ENCODE measurements around the gene TET2.

TET2 gene

GRCh38 chr4:105182211-105182610 is 35.5 kb downstream of the TET2 start:
- DNase-seq (ENCODE audit: low read depth in 2 of 2), result no peak

DNA sequence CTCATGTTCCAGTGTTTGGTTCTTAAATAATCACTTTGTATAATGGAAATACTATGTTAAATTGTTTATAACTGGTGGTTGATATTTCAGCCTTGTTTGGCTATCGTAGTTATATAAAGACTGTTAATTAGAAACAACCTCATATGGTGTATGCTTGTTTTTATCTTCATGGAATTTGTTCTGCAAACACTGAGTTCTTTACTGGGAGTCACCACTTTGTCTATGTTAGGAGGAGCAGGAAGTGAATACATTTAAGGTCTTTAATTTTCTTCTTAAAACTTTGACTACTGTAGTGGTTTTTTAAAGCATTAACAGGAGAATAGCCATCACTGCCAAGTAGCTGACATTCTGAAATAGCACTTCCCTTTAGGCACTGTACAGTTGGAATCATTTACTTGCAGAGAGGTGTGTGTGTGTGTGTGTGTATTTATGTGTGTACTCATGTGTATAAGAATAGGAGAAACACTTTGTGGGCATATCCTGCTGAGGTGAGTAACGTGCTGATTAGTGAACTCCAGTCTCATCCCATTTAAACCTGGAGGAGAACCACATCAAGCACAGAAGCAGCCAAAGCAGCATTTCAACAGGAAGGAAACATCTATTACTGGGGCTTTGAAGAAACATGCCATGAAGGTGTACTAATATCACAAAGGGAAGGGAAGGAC is 37.8 kb downstream of the TET2 start:
- no peak for DNase-seq (ENCODE audit: low read depth in 2 of 2)

GRCh38 chr4:105186701-105187161 is 40.1 kb downstream of the TET2 start:
- no peak for DNase-seq (ENCODE audit: low read depth in 2 of 2)

- DNase-seq (ENCODE audit: low read depth in 2 of 2), result no peak
These were observed 43.4 kb downstream of the TET2 start for GRCh38 chr4:105189855-105190650.

DNA sequence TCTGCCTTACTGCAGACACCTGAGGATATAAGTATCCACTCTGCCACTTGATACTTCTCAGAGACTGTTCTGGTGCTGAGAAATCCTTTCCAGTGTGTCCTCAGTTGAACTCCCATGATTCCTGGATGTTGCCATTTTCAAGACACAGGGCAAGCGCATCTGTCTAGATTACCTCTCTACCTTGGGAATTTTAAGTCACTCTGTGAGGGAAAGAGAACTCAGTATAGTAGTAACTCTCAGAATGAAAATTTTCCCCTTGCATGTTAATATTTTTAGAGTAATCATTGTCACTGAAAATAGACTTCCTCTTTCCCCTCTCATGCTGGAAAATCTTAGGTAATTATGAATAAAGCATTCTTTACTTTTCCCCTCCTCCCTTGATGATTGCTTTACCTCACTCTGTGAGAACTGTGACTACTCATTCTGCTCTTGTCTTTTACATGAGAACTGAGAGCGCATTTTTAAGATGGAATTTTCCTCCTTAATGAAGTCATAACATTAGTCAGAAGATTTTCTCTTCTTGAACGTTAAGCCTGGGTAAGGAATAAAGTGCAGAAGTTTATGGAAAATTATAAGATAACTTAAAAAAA is 45.0 kb downstream of the TET2 start:
- no peak for DNase-seq (ENCODE audit: low read depth in 2 of 2)

- no peak for DNase-seq (ENCODE audit: low read depth in 2 of 2)
These were observed 45.8 kb downstream of the TET2 start for GRCh38 chr4:105192474-105192873.

- no peak for DNase-seq (ENCODE audit: low read depth in 2 of 2)
These were observed 46.2 kb downstream of the TET2 start for GRCh38 chr4:105192910-105193309.

DNA sequence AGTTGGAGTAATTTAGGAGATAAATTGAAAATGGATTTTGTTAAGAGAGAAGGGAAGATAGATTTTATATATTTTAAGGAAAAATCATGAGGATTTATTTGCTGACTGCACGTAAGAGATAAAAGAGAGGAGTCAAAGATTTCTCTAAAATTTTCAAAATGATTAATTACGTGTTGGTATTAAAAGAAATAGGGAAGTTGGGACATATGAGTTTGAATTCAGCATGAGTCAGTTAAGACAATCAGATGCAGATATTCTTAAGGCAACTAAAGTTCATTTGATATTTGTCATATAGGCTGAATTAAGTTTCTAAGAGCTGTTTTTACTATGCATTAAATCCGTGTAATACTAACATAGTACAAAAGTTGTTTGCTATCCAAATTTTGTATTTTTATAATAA is 46.9 kb downstream of the TET2 start:
- DNase-seq (ENCODE audit: low read depth in 2 of 2), result no peak

GRCh38 chr4:105194328-105195231 is 47.9 kb downstream of the TET2 start:
- DNase-seq (ENCODE audit: low read depth in 2 of 2), result no peak

- DNase-seq (ENCODE audit: low read depth in 2 of 2), result no peak
These were observed 50.0 kb downstream of the TET2 start for GRCh38 chr4:105196523-105197145.

- DNase-seq (ENCODE audit: low read depth in 2 of 2), result no peak
These were observed 51.1 kb downstream of the TET2 start for GRCh38 chr4:105197777-105198176.

GRCh38 chr4:105198541-105198940 is 51.9 kb downstream of the TET2 start:
- no peak for DNase-seq (ENCODE audit: low read depth in 2 of 2)

- DNase-seq (ENCODE audit: low read depth in 2 of 2), result no peak
These were observed 59.5 kb downstream of the TET2 start for GRCh38 chr4:105206214-105206613.

DNA sequence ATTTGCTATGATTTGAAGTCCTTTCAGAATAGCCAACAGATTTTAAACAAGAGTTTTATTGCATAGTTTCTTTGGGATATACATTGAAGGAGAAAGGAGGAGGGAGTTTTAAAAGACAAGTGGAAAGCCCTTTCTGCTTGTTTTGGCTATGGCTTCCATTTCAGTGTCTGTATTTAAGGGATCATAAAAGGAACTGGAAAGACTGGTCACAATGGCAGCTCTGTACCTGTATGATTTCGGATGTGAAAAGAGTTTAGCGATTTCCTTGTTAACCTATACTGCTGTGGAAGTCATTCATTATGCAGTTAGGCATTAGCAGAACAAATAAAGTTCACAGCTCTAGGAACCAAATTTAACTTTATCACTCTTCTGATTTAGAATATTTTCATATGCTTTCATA is 60.7 kb downstream of the TET2 start:
- DNase-seq (ENCODE audit: low read depth in 2 of 2), result no peak

GRCh38 chr4:105208561-105208960 is 61.9 kb downstream of the TET2 start:
- DNase-seq (ENCODE audit: low read depth in 2 of 2), result no peak

GRCh38 chr4:105210916-105211315 is 64.2 kb downstream of the TET2 start:
- no peak for DNase-seq (ENCODE audit: low read depth in 2 of 2)

DNA sequence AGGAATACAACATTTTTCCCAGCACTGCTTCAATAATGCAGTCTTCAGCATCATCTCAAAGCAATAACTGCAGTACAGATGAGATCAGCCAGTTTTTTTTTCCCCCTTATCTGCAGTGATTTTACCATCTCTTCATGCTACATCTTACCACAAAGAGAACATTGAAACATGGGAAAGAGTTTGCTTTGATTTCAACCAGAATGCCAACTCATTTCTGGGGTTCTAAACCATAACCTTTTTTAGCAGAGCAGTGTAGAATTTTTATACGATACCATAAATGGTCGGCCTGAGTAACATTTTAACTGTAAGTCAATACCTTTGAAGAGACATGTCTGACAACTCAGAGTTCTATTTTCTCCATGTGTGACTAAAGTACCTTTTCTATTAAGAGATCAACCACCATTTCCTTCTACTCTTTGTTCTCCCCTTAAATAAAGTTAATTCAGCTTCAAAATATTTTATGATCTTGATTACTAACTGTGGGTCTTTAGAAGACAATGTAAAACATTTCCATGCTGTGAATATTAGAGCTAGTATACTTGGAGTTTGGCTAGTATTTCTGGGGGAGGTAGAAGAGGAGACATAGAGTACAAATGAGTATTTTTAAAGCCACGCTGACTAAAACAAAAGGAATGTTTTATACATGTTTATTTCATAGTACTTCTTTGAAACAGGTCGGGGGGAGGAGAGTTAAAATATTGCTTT is 69.1 kb downstream of the TET2 start:
- no peak for DNase-seq (ENCODE audit: low read depth in 2 of 2)

- no peak for DNase-seq (ENCODE audit: low read depth in 2 of 2)
These were observed 78.8 kb downstream of the TET2 start for GRCh38 chr4:105225500-105225899.

GRCh38 chr4:105227054-105227453 is 80.4 kb downstream of the TET2 start:
- DNase-seq (ENCODE audit: low read depth in 2 of 2), result no peak

- no peak for DNase-seq (ENCODE audit: low read depth in 2 of 2)
These were observed 83.6 kb downstream of the TET2 start for GRCh38 chr4:105230287-105230686.

DNA sequence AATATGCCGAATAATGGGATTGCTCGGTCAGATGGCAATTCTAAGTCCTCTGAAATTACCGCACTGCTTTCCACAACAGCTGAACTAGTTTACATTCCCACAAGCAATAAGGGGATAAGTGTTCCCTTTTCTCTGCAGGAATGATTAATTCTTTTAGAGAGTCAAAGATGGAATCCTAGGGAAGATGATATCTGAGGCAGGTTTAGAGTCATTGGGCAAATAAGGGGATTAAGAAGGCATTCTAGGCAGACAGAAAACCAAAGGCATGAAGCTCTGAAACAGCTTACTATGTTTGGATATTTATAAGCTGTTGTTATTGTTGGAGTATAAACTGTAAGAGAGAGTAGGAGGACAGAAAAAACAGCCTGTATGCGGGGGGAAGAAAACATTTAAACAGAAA is 85.7 kb downstream of the TET2 start:
- no peak for DNase-seq (ENCODE audit: low read depth in 2 of 2)
